Keratinocyte (primary cell): ENCODE data around the gene TMCC1. TPM values are rescaled to one million over a fixed set of nuclear protein-coding genes. Genes with fewer than 3 reads are reported as not detected.

Experiments used
- DNase-seq: peaks from one replicate; pipeline ENCODE4 v3.0.0-alpha.2; 2011; ENCODE audit warnings: low read depth, missing footprints, low spot score
- FAIRE-seq: peaks from 2 replicates; lab custom pipeline; 2011; peaks lifted over from hg19 to GRCh38; lab: Jason Lieb, UNC
- H2AFZ ChIP-seq: 2 replicates; pipeline ENCODE4 v1.6.0; 2012; ENCODE audit warnings: low read length, control low read depth, inconsistent platforms; ENCODE audit not compliant: control insufficient read depth
- H3K27ac ChIP-seq: 2 replicates; pipeline ENCODE4 v1.5.1; 2011; ENCODE audit warnings: low read length; ENCODE audit not compliant: control insufficient read depth, insufficient read depth
- H3K27me3 ChIP-seq: 3 replicates; pipeline ENCODE4 v1.6.0; 2011; ENCODE audit warnings: low read length; ENCODE audit not compliant: control insufficient read depth, insufficient read depth; ENCODE audit errors: extremely low read depth
- H3K36me3 ChIP-seq, 2 experiments: 2 replicates in 1 of 2; 3 replicates in 1 of 2; pipeline ENCODE4 v1.5.1; 2011; ENCODE audit warnings: low read length in 2 of 2, mild to moderate bottlenecking in 1 of 2; ENCODE audit not compliant: control insufficient read depth in 2 of 2, insufficient read depth in 2 of 2; ENCODE audit errors: extremely low read depth in 1 of 2
- H3K4me1 ChIP-seq: 3 replicates; pipeline ENCODE4 v1.5.1; 2011; ENCODE audit warnings: low read length; ENCODE audit not compliant: control insufficient read depth, insufficient read depth; ENCODE audit errors: extremely low read depth
- H3K4me2 ChIP-seq: 3 replicates; pipeline ENCODE4 v1.6.0; 2011; ENCODE audit warnings: low read depth, low read length; ENCODE audit not compliant: control insufficient read depth, insufficient read depth; ENCODE audit errors: extremely low read depth
- H3K4me3 ChIP-seq, 3 experiments: fragments of 200-600 bp in 1 of 3; sonication (generic) in 1 of 3; 2 replicates in 2 of 3; 3 replicates in 1 of 3; pipeline ENCODE4 v1.5.1; 2011 to 2016; ENCODE audit warnings: low read length in 3 of 3, mild to moderate bottlenecking in 3 of 3, control low read depth in 2 of 3, inconsistent platforms in 1 of 3, low read depth in 1 of 3, mixed read lengths in 1 of 3, mixed run types in 1 of 3, moderate library complexity in 1 of 3; ENCODE audit not compliant: control insufficient read depth in 2 of 3, insufficient read depth in 2 of 3; ENCODE audit errors: extremely low read depth in 1 of 3
- H3K79me2 ChIP-seq: 2 replicates; pipeline ENCODE4 v1.6.0; 2012; ENCODE audit warnings: low read length; ENCODE audit not compliant: control insufficient read depth, insufficient read depth
- H3K9ac ChIP-seq: 3 replicates; pipeline ENCODE4 v1.6.0; 2011; ENCODE audit warnings: low read length; ENCODE audit not compliant: control insufficient read depth, insufficient read depth; ENCODE audit errors: extremely low read depth
- H3K9me1 ChIP-seq: 3 replicates; pipeline ENCODE4 v1.6.0; 2011; ENCODE audit warnings: low read length; ENCODE audit not compliant: control insufficient read depth, insufficient read depth; ENCODE audit errors: extremely low read depth
- H3K9me3 ChIP-seq: 2 replicates; pipeline ENCODE4 v1.5.1; 2012; ENCODE audit warnings: low read depth, low read length; ENCODE audit not compliant: control insufficient read depth
- H4K20me1 ChIP-seq: 3 replicates; pipeline ENCODE4 v1.6.0; 2011; ENCODE audit warnings: low read length; ENCODE audit not compliant: control insufficient read depth, insufficient read depth; ENCODE audit errors: extremely low read depth
- CTCF ChIP-seq, 3 experiments: IDR thresholded peaks in 1 of 3; conservative IDR thresholded peaks in 1 of 3; optimal IDR thresholded peaks in 1 of 3; 2 replicates in 2 of 3; 3 replicates in 1 of 3; pipeline versions ENCODE3 to v1.5.1; 2011; ENCODE audit warnings: low read length in 3 of 3, mild to moderate bottlenecking in 3 of 3, moderate library complexity in 2 of 3, control low read depth in 1 of 3, inconsistent platforms in 1 of 3; ENCODE audit not compliant: insufficient read depth in 2 of 3; ENCODE audit errors: extremely low read depth in 1 of 3
- EZH2 ChIP-seq: IDR thresholded peaks from one replicate; pipeline ENCODE4 v1.6.1; 2012; ENCODE audit warnings: inconsistent platforms, mild to moderate bottlenecking, low read length, moderate library complexity
- dilution Hi-C: fragments of 300-500 bp; cut with MboI; formaldehyde crosslinking; loops from one replicate; pipeline ENCODE4 v1.7.0; 2020; ENCODE audit warnings: low sequenced_read_pairs; ENCODE audit not compliant: extremely low pct_ligation_motif_present
- polyA plus RNA-seq, 5 experiments: library from polyadenylated mRNA; depleted of rRNA in 3 of 5; stranded (reverse) in 3 of 5; stranded (forward) in 1 of 5; unstranded in 1 of 5; fragments of >200 nt; gene quantifications; 1 replicate in 1 of 5; 2 replicates in 3 of 5; 3 replicates in 1 of 5; pipeline versions ENCODE4 v1.2.1 to v1.2.3, GENCODE V29; 2011 to 2012; ENCODE audit warnings: missing spikeins in 2 of 5, low read depth in 1 of 5, low replicate concordance in 1 of 5

The TMCC1 gene
- polyA plus RNA-seq, 1 donor (not counting 4 experiments of a cell fraction or from before 2014, with no cell fraction given): 27.7 TPM

GRCh38 chr3:129648391-129648790 lies 245.1 kb downstream of the TMCC1 start:
- Histone ChIP-seq H3K9me1 (no peaks in the 10 kb centered on the region), H3K4me1 (peaks cover 24% of the 10 kb centered on the region), H3K27me3 (no peaks in the 10 kb centered on the region), H4K20me1 (no peaks in the 10 kb centered on the region), H3K9ac (no peak overlapping the region), H3K4me3 (no peak overlapping the region), H3K36me3 (peaks cover 0 to 17% of the 10 kb centered on the region in 2 experiments), H2AFZ (no peak overlapping the region), H3K79me2 (peaks cover 2% of the 10 kb centered on the region), H3K4me2 (no peak overlapping the region), H3K9me3 (no peaks in the 10 kb centered on the region), H3K27ac (no peak overlapping the region)
- dilution Hi-C loops: no loop called here
- FAIRE-seq (no peak), DNase-seq (no peak)
- no peak for TF ChIP-seq CTCF (optimal IDR thresholded peaks at IDR 0.05 in 1 of 3, IDR thresholded peaks at IDR 0.05 in 1 of 3, conservative IDR thresholded peaks at IDR 0.05 in 1 of 3; ENCODE audit: extremely low read depth in 1 of 3, insufficient read depth in 2 of 3, low read length in 3 of 3)
- no peak for TF ChIP-seq EZH2

- no peaks in the 10 kb centered on the region for H3K9me3 ChIP-seq
- H3K27me3 ChIP-seq: no peaks in the 10 kb centered on the region
- no peaks in the 10 kb centered on the region for H3K79me2 ChIP-seq
- no peaks in the 10 kb centered on the region for H3K4me1 ChIP-seq
- no peaks in the 10 kb centered on the region for H3K9me1 ChIP-seq
- H3K27ac ChIP-seq: no peak overlapping the region
- dilution Hi-C loops: no loop called here
- no peak overlapping the region for H3K4me3 ChIP-seq
- DNase-seq: no peak
- no peaks in the 10 kb centered on the region for H4K20me1 ChIP-seq
- no peak for FAIRE-seq
- peaks cover 0 to 15% of the 10 kb centered on the region in 2 experiments for H3K36me3 ChIP-seq
- H2AFZ ChIP-seq: no peak overlapping the region
- no peak overlapping the region for H3K9ac ChIP-seq
- H3K4me2 ChIP-seq: no peak overlapping the region
- TF ChIP-seq CTCF (optimal IDR thresholded peaks at IDR 0.05 in 1 of 3, IDR thresholded peaks at IDR 0.05 in 1 of 3, conservative IDR thresholded peaks at IDR 0.05 in 1 of 3; ENCODE audit: extremely low read depth in 1 of 3, insufficient read depth in 2 of 3, low read length in 3 of 3): no peak
- no peak for TF ChIP-seq EZH2
These were observed 248.2 kb downstream of the TMCC1 start for GRCh38 chr3:129645286-129645685.
